OCI-LY7 (cell line): ENCODE data around the gene PARD3. TPM values are rescaled to one million over a fixed set of nuclear protein-coding genes. Genes with fewer than 3 reads are reported as not detected.

Experiments used
- BruUV-seq: library from RNA; stranded (reverse); fragments of 400-500 nt; replicated peaks from 2 replicates; lab custom pipeline; 2021; lab: Mats Ljungman, UMichigan
- CTCF ChIA-PET: fragments of 300-600 bp; sonication (Branson Sonifier 250); formaldehyde crosslinking; loops from one replicate; lab custom pipeline; 2022; ENCODE audit warnings: antibody characterized with exemption; ENCODE audit not compliant: unreplicated experiment; lab: Charles Lee
- POLR2A ChIA-PET: fragments of 300-600 bp; sonication (Branson Sonifier 250); formaldehyde crosslinking; loops from one replicate; lab custom pipeline; 2022; ENCODE audit warnings: antibody characterized with exemption; lab: Charles Lee
- DNase-seq: peaks from one replicate; pipeline ENCODE4 v3.0.0-alpha.2; 2015; ENCODE audit warnings: low spot score
- H2AFZ ChIP-seq: fragments of 200-600 bp; sonication (generic), shearing (Covaris generic); 2 replicates; pipeline ENCODE4 v1.6.1; 2014; ENCODE audit warnings: mild to moderate bottlenecking, antibody characterized with exemption, low read length, moderate library complexity
- H3K27ac ChIP-seq: fragments of 200-600 bp; sonication (generic); 2 replicates; pipeline ENCODE4 v1.5.1; 2014; ENCODE audit warnings: mixed run types, low read depth, mild to moderate bottlenecking, moderate library complexity, low read length, inconsistent platforms; ENCODE audit not compliant: poor library complexity, severe bottlenecking
- H3K36me3 ChIP-seq: fragments of 200-600 bp; sonication (generic); 2 replicates; pipeline ENCODE4 v1.6.1; 2014; ENCODE audit warnings: mild to moderate bottlenecking, antibody characterized with exemption, low read length, moderate library complexity, mixed read lengths; ENCODE audit not compliant: insufficient read depth
- H3K4me1 ChIP-seq: fragments of 200-600 bp; sonication (generic); 2 replicates; pipeline ENCODE4 v1.5.1; 2014; ENCODE audit warnings: mild to moderate bottlenecking, low read length; ENCODE audit not compliant: insufficient read depth, poor library complexity, severe bottlenecking
- H3K4me2 ChIP-seq: fragments of 200-600 bp; sonication (generic); 2 replicates; pipeline ENCODE4 v1.6.1; 2014; ENCODE audit warnings: mild to moderate bottlenecking, low read length
- H3K4me3 ChIP-seq: fragments of 200-600 bp; sonication (generic); 2 replicates; pipeline ENCODE4 v1.5.1; 2014; ENCODE audit warnings: mild to moderate bottlenecking, low read depth, low read length; ENCODE audit not compliant: poor library complexity, severe bottlenecking
- H3K79me2 ChIP-seq: fragments of 200-600 bp; sonication (generic); 2 replicates; pipeline ENCODE4 v1.6.1; 2016; ENCODE audit warnings: low read depth, mild to moderate bottlenecking, low read length, moderate library complexity, mixed read lengths; ENCODE audit not compliant: insufficient read depth
- H3K9me2 ChIP-seq: fragments of 200-600 bp; sonication (generic); 2 replicates; pipeline ENCODE4 v1.6.1; 2016; ENCODE audit warnings: mild to moderate bottlenecking, low read length, mixed read lengths; ENCODE audit not compliant: insufficient read depth
- H3K9me3 ChIP-seq: fragments of 200-600 bp; sonication (generic); 2 replicates; pipeline ENCODE4 v1.6.1; 2014; ENCODE audit warnings: mild to moderate bottlenecking, mixed run types, low read length, mixed read lengths
- H4K20me1 ChIP-seq: fragments of 200-600 bp; sonication (generic); 2 replicates; pipeline ENCODE4 v1.6.1; 2014; ENCODE audit warnings: mild to moderate bottlenecking, antibody characterized with exemption, low read length, moderate library complexity, mixed read lengths; ENCODE audit not compliant: insufficient read depth
- CTCF ChIP-seq: fragments of 200-600 bp; sonication (generic); conservative IDR thresholded peaks from 2 replicates; pipeline ENCODE4 v1.5.1; 2014; ENCODE audit warnings: mild to moderate bottlenecking, antibody characterized with exemption, low read length, moderate library complexity, mixed read lengths
- EZH2phosphoT487 ChIP-seq: fragments of 200-600 bp; sonication (generic); IDR thresholded peaks from 2 replicates; pipeline ENCODE4 v1.6.1; 2018; ENCODE audit warnings: low read depth, borderline replicate concordance, mild to moderate bottlenecking, mixed run types, antibody characterized with exemption, low read length, moderate library complexity, mixed read lengths
- intact Hi-C: fragments of 100-400 bp; cut with micrococcal nuclease; formaldehyde crosslinking; loops from one replicate; pipeline ENCODE4 v1.10.0; 2022; ENCODE audit not compliant: unreplicated experiment
- total RNA-seq, 2 experiments: library from RNA; depleted of rRNA in 1 of 2; stranded (reverse); fragments of >200 nt in 1 of 2; shearing (Covaris generic) in 1 of 2; gene quantifications; 2 replicates each; pipeline ENCODE4 v1.2.3, GENCODE V29; 2014 to 2022

The PARD3 gene
- total RNA-seq, 2 experiments from 2014 or later: not detected

- Histone ChIP-seq H3K4me3 (no peak overlapping the region), H3K27ac (no peak overlapping the region), H3K4me1 (no peaks in the 10 kb centered on the region), H3K9me2 (no peaks in the 10 kb centered on the region), H3K79me2 (no peaks in the 10 kb centered on the region), H3K4me2 (no peak overlapping the region), H4K20me1 (no peaks in the 10 kb centered on the region), H3K36me3 (no peaks in the 10 kb centered on the region), H3K9me3 (no peaks in the 10 kb centered on the region), H2AFZ (no peak overlapping the region)
- TF ChIP-seq EZH2phosphoT487 (no peak), CTCF (no peak)
- CTCF ChIA-PET: no interaction called here
- intact Hi-C loops: no loop called here
- POLR2A ChIA-PET: interaction anchor here (0.7 kb wide), 1 partner anchor 1421 kb away, joined by 3 read pairs; no protein-coding TSS in a partner anchor
- DNase-seq: no peak
- BruUV-seq: no TSS peak
Observed at GRCh38 chr10:34139559-34139958, 675.5 kb downstream of the PARD3 start.

GRCh38 chr10:34137955-34138354 is 677.1 kb downstream of the PARD3 start:
- Histone ChIP-seq H3K79me2 (no peaks in the 10 kb centered on the region), H3K4me1 (no peaks in the 10 kb centered on the region), H3K36me3 (no peaks in the 10 kb centered on the region), H3K9me3 (no peaks in the 10 kb centered on the region), H4K20me1 (no peaks in the 10 kb centered on the region), H3K27ac (no peak overlapping the region), H3K4me3 (no peak overlapping the region), H2AFZ (no peak overlapping the region), H3K9me2 (no peaks in the 10 kb centered on the region), H3K4me2 (no peak overlapping the region)
- DNase-seq: no peak
- BruUV-seq: no TSS peak
- POLR2A ChIA-PET: no interaction called here
- TF ChIP-seq CTCF (no peak), EZH2phosphoT487 (no peak)
- CTCF ChIA-PET: no interaction called here
- intact Hi-C loops: no loop called here

- no peaks in the 10 kb centered on the region for H3K4me1 ChIP-seq
- no peak overlapping the region for H3K27ac ChIP-seq
- no peaks in the 10 kb centered on the region for H3K79me2 ChIP-seq
- H3K9me3 ChIP-seq: no peaks in the 10 kb centered on the region
- H3K4me2 ChIP-seq: no peak overlapping the region
- ChIA-PET POLR2A (interaction anchor here (0.5 to 0.8 kb wide), 2 partner anchors 94 to 560 kb away, joined by 3 to 6 read pairs; no protein-coding TSS in a partner anchor), CTCF (no interaction called here)
- intact Hi-C loops: no loop called here
- H3K9me2 ChIP-seq: no peaks in the 10 kb centered on the region
- DNase-seq: no peak
- no peaks in the 10 kb centered on the region for H3K36me3 ChIP-seq
- H3K4me3 ChIP-seq: no peak overlapping the region
- no peak for TF ChIP-seq CTCF
- TF ChIP-seq EZH2phosphoT487: no peak
- no peaks in the 10 kb centered on the region for H4K20me1 ChIP-seq
- no peak overlapping the region for H2AFZ ChIP-seq
- no TSS peak for BruUV-seq
Observed at GRCh38 chr10:34137201-34137600, 677.9 kb downstream of the PARD3 start.
